Esophagus (tissue), 2 donors: Measurements from ENCODE around the gene SOS1. TPM values are rescaled to one million over a fixed set of nuclear protein-coding genes. Genes with fewer than 3 reads are reported as not detected.
"Not testable (repeated sequence)": the region's sequence is repeated elsewhere in the genome, so short reads cannot be mapped to it uniquely, and the experiment has no call there.

ENCODE experiments used
- H3K27ac ChIP-seq, 2 donors: one replicate each; pipeline ENCODE4 v1.5.1; 2013; ENCODE audit warnings: low read depth in 2 of 2, mild to moderate bottlenecking in 2 of 2, inconsistent platforms in 1 of 2, low read length in 1 of 2, moderate library complexity in 1 of 2
- H3K27me3 ChIP-seq, 2 donors: one replicate each; pipeline ENCODE4 v1.6.1; 2013; ENCODE audit warnings: low read length in 2 of 2, control low read depth in 1 of 2, mild to moderate bottlenecking in 1 of 2; ENCODE audit not compliant: insufficient read depth in 2 of 2, control insufficient read depth in 1 of 2
- H3K36me3 ChIP-seq, 2 donors: one replicate each; pipeline ENCODE4 v1.6.1; 2013; ENCODE audit warnings: low read length in 1 of 2; ENCODE audit not compliant: control insufficient read depth in 2 of 2, insufficient read depth in 2 of 2
- H3K4me1 ChIP-seq, 2 donors: one replicate each; pipeline ENCODE4 v1.6.1; 2013; ENCODE audit warnings: low read length in 1 of 2; ENCODE audit not compliant: control insufficient read depth in 2 of 2, insufficient read depth in 2 of 2
- H3K4me3 ChIP-seq, 2 donors: one replicate each; pipeline ENCODE4 v1.5.1; 2013; ENCODE audit warnings: low read length in 2 of 2, mild to moderate bottlenecking in 2 of 2, low read depth in 1 of 2, moderate library complexity in 1 of 2
- H3K9me3 ChIP-seq, 2 donors: one replicate each; pipeline ENCODE4 v1.6.1; 2013; ENCODE audit warnings: mild to moderate bottlenecking in 2 of 2, low read depth in 1 of 2, low read length in 1 of 2, moderate library complexity in 1 of 2; ENCODE audit not compliant: control insufficient read depth in 2 of 2, insufficient read depth in 1 of 2
- WGBS, 2 donors: extraction: QIAGEN DNeasy Blood & Tissue Kit; methylation state at CpG; one replicate each; pipeline ENCODE4 v1.1.7; 2013; 5-methylcytosine and 5-hydroxymethylcytosine counted together
- polyA plus RNA-seq, 2 donors: library from polyadenylated mRNA; stranded (reverse); fragments of 200-250 nt; gene quantifications; one replicate each; pipeline ENCODE4 v1.2.3, GENCODE V29; 2013
- donor health status: healthy with polysubstance abuse.
- donor health status: Bipolar disorder and iron deficiency.

SOS1 gene
- polyA plus RNA-seq, 2 donors = 5.5 to 5.8 TPM

- H3K4me1 ChIP-seq = no peaks in the 10 kb centered on the region
- H3K9me3 ChIP-seq = no peaks in the 10 kb centered on the region
- no peaks in the 10 kb centered on the region for H3K27me3 ChIP-seq
- no peaks in the 10 kb centered on the region for H3K36me3 ChIP-seq
- no peak overlapping the region for H3K27ac ChIP-seq
- WGBS, 2 donors = 18 to 22% methylated on average over 2 of the region's 2 CpGs
- H3K4me3 ChIP-seq = no peak overlapping the region
Observed at GRCh38 chr2:39059366-39059952, 61.4 kb downstream of the SOS1 start.

- Histone ChIP-seq H3K27ac (no peak overlapping the region), H3K4me1 (no peaks in the 10 kb centered on the region), H3K36me3 (no peaks in the 10 kb centered on the region), H3K4me3 (no peak overlapping the region), H3K27me3 (no peaks in the 10 kb centered on the region), H3K9me3 (no peaks in the 10 kb centered on the region)
- WGBS, 2 donors = 95 to 97% methylated on average over 3 of the region's 3 CpGs
Observed at GRCh38 chr2:39058101-39058500, 62.8 kb downstream of the SOS1 start.

GRCh38 chr2:39052665-39053064 is 68.2 kb downstream of the SOS1 start:
- WGBS, 2 donors = 98 to 99% methylated on average over 6 of the region's 6 CpGs
- H3K4me1 ChIP-seq, H3K9me3 ChIP-seq, H3K36me3 ChIP-seq, H3K4me3 ChIP-seq, H3K27ac ChIP-seq, H3K27me3 ChIP-seq: not testable (repeated sequence)

- Histone ChIP-seq H3K27me3 (no peaks in the 10 kb centered on the region), H3K9me3 (no peaks in the 10 kb centered on the region), H3K4me3 (no peak overlapping the region), H3K27ac (no peak overlapping the region), H3K36me3 (peaks cover 0 to 3% of the 10 kb centered on the region in 2 donors), H3K4me1 (no peaks in the 10 kb centered on the region)
- WGBS, 2 donors = 89 to 92% methylated on average over 1 of the region's 1 CpG
Observed at GRCh38 chr2:39050109-39050508, 70.7 kb downstream of the SOS1 start.

GRCh38 chr2:39039072-39039471 is 81.8 kb downstream of the SOS1 start:
- no peak overlapping the region for H3K4me3 ChIP-seq
- H3K27me3 ChIP-seq = no peaks in the 10 kb centered on the region
- no peaks in the 10 kb centered on the region for H3K9me3 ChIP-seq
- H3K27ac ChIP-seq = no peak overlapping the region
- 95% methylated on average over 2 of the region's 2 CpGs for WGBS, 2 donors
- H3K4me1 ChIP-seq = no peaks in the 10 kb centered on the region
- no peaks in the 10 kb centered on the region for H3K36me3 ChIP-seq

GRCh38 chr2:39033980-39034379 is 86.9 kb downstream of the SOS1 start:
- Histone ChIP-seq H3K27me3 (no peaks in the 10 kb centered on the region), H3K9me3 (no peaks in the 10 kb centered on the region), H3K27ac (no peak overlapping the region), H3K4me3 (no peak overlapping the region), H3K4me1 (no peaks in the 10 kb centered on the region), H3K36me3 (peaks cover 0 to 3% of the 10 kb centered on the region in 2 donors)

GRCh38 chr2:39027421-39027820 is 93.4 kb downstream of the SOS1 start:
- Histone ChIP-seq H3K4me1 (no peaks in the 10 kb centered on the region), H3K27me3 (no peaks in the 10 kb centered on the region), H3K27ac (no peak overlapping the region), H3K9me3 (no peaks in the 10 kb centered on the region), H3K36me3 (peaks cover 0 to 3% of the 10 kb centered on the region in 2 donors), H3K4me3 (no peak overlapping the region)

GRCh38 chr2:39024833-39025232 is 96.0 kb downstream of the SOS1 start:
- H3K36me3 ChIP-seq = no peaks in the 10 kb centered on the region
- no peak overlapping the region for H3K27ac ChIP-seq
- H3K9me3 ChIP-seq = no peaks in the 10 kb centered on the region
- H3K4me1 ChIP-seq = no peaks in the 10 kb centered on the region
- WGBS, 2 donors = 82% methylated on average over 4 of the region's 4 CpGs
- H3K27me3 ChIP-seq = no peaks in the 10 kb centered on the region
- no peak overlapping the region for H3K4me3 ChIP-seq

- H3K4me3 ChIP-seq = no peak overlapping the region
- no peak overlapping the region for H3K27ac ChIP-seq
- WGBS, 2 donors = 72 to 74% methylated on average over 3 of the region's 3 CpGs
- no peaks in the 10 kb centered on the region for H3K36me3 ChIP-seq
- H3K4me1 ChIP-seq = no peaks in the 10 kb centered on the region
- H3K9me3 ChIP-seq = no peaks in the 10 kb centered on the region
- H3K27me3 ChIP-seq = no peaks in the 10 kb centered on the region
Observed at GRCh38 chr2:39023649-39024048, 97.2 kb downstream of the SOS1 start.

GRCh38 chr2:39022642-39023235 is 98.1 kb downstream of the SOS1 start:
- Histone ChIP-seq H3K9me3 (no peaks in the 10 kb centered on the region), H3K36me3 (no peaks in the 10 kb centered on the region), H3K27me3 (no peaks in the 10 kb centered on the region), H3K27ac (no peak overlapping the region), H3K4me3 (no peak overlapping the region), H3K4me1 (no peaks in the 10 kb centered on the region)
- 78 to 79% methylated on average over 6 of the region's 6 CpGs for WGBS, 2 donors
